ENCODE data around the gene ESX1.

- no peak for TF ChIP-seq CTCF (IDR thresholded peaks at IDR 0.05)
- no peak for TF ChIP-seq EZH2phosphoT487 (IDR thresholded peaks at IDR 0.05)
- TF ChIP-seq EZH2 (IDR thresholded peaks at IDR 0.05), result no peak
Observed at GRCh38 chrX:104211187-104211586, 43.5 kb downstream of the ESX1 start.
